SK-N-SH (cell line): ENCODE data around the gene VSTM1. TPM values are rescaled to one million over a fixed set of nuclear protein-coding genes. Genes with fewer than 3 reads are reported as not detected.
"Not testable (repeated sequence)": the region's sequence is repeated elsewhere in the genome, so short reads cannot be mapped to it uniquely, and the experiment has no call there.

ENCODE experiments used
- CTCF ChIA-PET: fragments of 300-600, 350-600 bp; formaldehyde crosslinking; extraction: SDS; loops from one replicate; lab custom pipeline; 2021; lab: Yijun Ruan, JAX
- POLR2A ChIA-PET: fragments of 350-600 bp; sonication (Branson Sonifier 250); formaldehyde crosslinking; extraction: SDS; loops from one replicate; lab custom pipeline; 2020; ENCODE audit warnings: antibody characterized with exemption, inconsistent platforms; lab: Yijun Ruan, JAX
- DNase-seq: peaks from one replicate; pipeline ENCODE4 v3.0.0; 2012
- H2AFZ ChIP-seq: fragments of 200-600 bp; sonication (generic); 2 replicates; pipeline ENCODE4 v1.8.1; 2016; ENCODE audit warnings: antibody characterized with exemption, mild to moderate bottlenecking, low read depth
- H3F3A ChIP-seq: fragments of 200-600 bp; sonication (generic); replicated peaks from 2 replicates; pipeline ENCODE3; 2016; ENCODE audit warnings: antibody characterized with exemption, mild to moderate bottlenecking; ENCODE audit not compliant: insufficient read depth
- H3K27ac ChIP-seq, 2 experiments: fragments of 200-500 bp in 1 of 2; fragments of 200-600 bp in 1 of 2; sonication (Bioruptor generic) in 1 of 2; sonication (generic), shearing (Covaris generic) in 1 of 2; 2 replicates each; pipeline versions ENCODE4 v1.5.1 to v1.6.1; 2014 to 2016; ENCODE audit warnings: low read depth in 2 of 2, inconsistent platforms in 1 of 2, low read length in 1 of 2, mild to moderate bottlenecking in 1 of 2, mixed read lengths in 1 of 2
- H3K27me3 ChIP-seq: fragments of 200-600 bp; sonication (generic), shearing (Covaris generic); 2 replicates; pipeline ENCODE4 v1.6.1; 2016; ENCODE audit warnings: mixed run types; ENCODE audit not compliant: insufficient read depth
- H3K36me3 ChIP-seq, 2 experiments: fragments of 200-500 bp in 1 of 2; fragments of 200-600 bp in 1 of 2; sonication (Bioruptor generic) in 1 of 2; sonication (generic) in 1 of 2; replicated peaks in 1 of 2; 2 replicates each; pipeline versions ENCODE3 to v1.5.1; 2014 to 2016; ENCODE audit warnings: low read length in 1 of 2, mild to moderate bottlenecking in 1 of 2; ENCODE audit not compliant: insufficient read depth in 2 of 2, control insufficient read depth in 1 of 2
- H3K4me1 ChIP-seq, 2 experiments: fragments of 200-500 bp in 1 of 2; fragments of 200-600 bp in 1 of 2; sonication (Bioruptor generic) in 1 of 2; sonication (generic), shearing (Covaris generic) in 1 of 2; 2 replicates each; pipeline versions ENCODE4 v1.5.1 to v1.6.1; 2014 to 2016; ENCODE audit warnings: low read depth in 1 of 2, low read length in 1 of 2, mixed run types in 1 of 2; ENCODE audit not compliant: insufficient read depth in 2 of 2, control insufficient read depth in 1 of 2
- H3K4me2 ChIP-seq: fragments of 200-600 bp; sonication (generic), shearing (Covaris generic); 2 replicates; pipeline ENCODE4 v1.6.1; 2017; ENCODE audit warnings: mixed run types
- H3K4me3 ChIP-seq, 2 experiments: fragments of 200-500 bp in 1 of 2; fragments of 200-600 bp in 1 of 2; sonication (Bioruptor generic) in 1 of 2; sonication (generic), shearing (Covaris generic) in 1 of 2; 2 replicates each; pipeline versions ENCODE4 v1.5.1 to v1.8.1; 2014 to 2016; ENCODE audit warnings: low read depth in 2 of 2, inconsistent platforms in 1 of 2, low read length in 1 of 2, mild to moderate bottlenecking in 1 of 2, mixed read lengths in 1 of 2, moderate library complexity in 1 of 2
- H3K79me2 ChIP-seq: fragments of 200-600 bp; sonication (generic); 2 replicates; pipeline ENCODE4 v1.8.1; 2017; ENCODE audit warnings: mild to moderate bottlenecking; ENCODE audit not compliant: insufficient read depth
- H3K9ac ChIP-seq: fragments of 200-600 bp; sonication (generic); 2 replicates; pipeline ENCODE4 v1.6.1; 2017; ENCODE audit warnings: mixed run types
- H3K9me2 ChIP-seq: fragments of 200-600 bp; sonication (generic); 2 replicates; pipeline ENCODE4 v1.6.1; 2017; ENCODE audit warnings: mixed run types
- H3K9me3 ChIP-seq: fragments of 200-600 bp; sonication (generic); 2 replicates; pipeline ENCODE4 v1.6.1; 2017; ENCODE audit warnings: mixed run types, mild to moderate bottlenecking, moderate library complexity
- H4K20me1 ChIP-seq: fragments of 200-600 bp; sonication (generic); 2 replicates; pipeline ENCODE4 v1.6.1; 2017; ENCODE audit warnings: mild to moderate bottlenecking, mixed run types; ENCODE audit not compliant: insufficient read depth
- GABPA ChIP-seq: IDR thresholded peaks from 2 replicates; pipeline ENCODE4 v1.4.0; 2012; ENCODE audit warnings: low read depth, mild to moderate bottlenecking
- IRF3 ChIP-seq: fragments of 150-350 bp; IDR thresholded peaks from 2 replicates; pipeline ENCODE4 v1.6.1; 2016; ENCODE audit warnings: mild to moderate bottlenecking, low read depth, low read length
- MAX ChIP-seq: IDR thresholded peaks from 2 replicates; pipeline ENCODE4 v1.4.0; 2012; ENCODE audit warnings: low read depth
- NRF1 ChIP-seq: IDR thresholded peaks from 2 replicates; pipeline ENCODE4 v1.6.1; 2012; ENCODE audit warnings: low read depth, mild to moderate bottlenecking, low read length
- REST ChIP-seq: IDR thresholded peaks from 2 replicates; pipeline ENCODE4 v1.6.1; 2012; ENCODE audit warnings: mild to moderate bottlenecking, low read depth, low read length, moderate library complexity
- YY1 ChIP-seq: IDR thresholded peaks from 2 replicates; pipeline ENCODE4 v1.4.0; 2012; ENCODE audit warnings: low read depth, mild to moderate bottlenecking
- WGBS: methylation state at CpG from one replicate; pipeline ENCODE4 v1.1.6; 2017; ENCODE audit warnings: low lambda C conversion rate; 5-methylcytosine and 5-hydroxymethylcytosine counted together
- polyA plus RNA-seq, 3 experiments: library from polyadenylated mRNA; depleted of rRNA; stranded (reverse); fragments of >200 nt; gene quantifications; 2 replicates each; pipeline ENCODE4 v1.2.3, GENCODE V29; 2012

VSTM1 gene
- polyA plus RNA-seq, 1 of the 3 experiments (the other 2 are of a cell fraction), result 0.10 TPM

- no peak for TF ChIP-seq GABPA
- no peak for TF ChIP-seq IRF3
- no peak for TF ChIP-seq YY1
- no peak for TF ChIP-seq REST
- TF ChIP-seq MAX, result no peak
- TF ChIP-seq NRF1, result no peak
- TF ChIP-seq, all 33 proteins: peak for 0
- Histone ChIP-seq H2AFZ (no peak overlapping the region), H3K9ac (no peak overlapping the region), H3K9me2 (no peaks in the 10 kb centered on the region), H3K4me1 (peaks cover 0 to 7% of the 10 kb centered on the region in 2 experiments; a peak in 1 of 4 replicates), H3K27ac (no peak overlapping the region), H3K27me3 (peaks cover 10% of the 10 kb centered on the region; the same call in 1 of the 2 replicates), H3K4me3 (no peak overlapping the region), H3K36me3 (no peaks in the 10 kb centered on the region), H3K9me3 (no peaks in the 10 kb centered on the region), H3K79me2 (no peaks in the 10 kb centered on the region), H4K20me1 (no peaks in the 10 kb centered on the region), H3F3A (peaks cover 6% of the 10 kb centered on the region), H3K4me2 (no peak overlapping the region)
- ChIA-PET CTCF (interaction anchor here (1.4 to 5.1 kb wide), 4 partner anchors 10 to 188 kb away, joined by 4 to 30 read pairs (median 10); no protein-coding TSS in a partner anchor), POLR2A (interaction anchor here (0.6 kb wide), 1 partner anchor 281 kb away, joined by 3 read pairs; no protein-coding TSS in a partner anchor)
- no peak for DNase-seq
- 53% methylated on average over 4 of the region's 4 CpGs for WGBS
Measured at GRCh38 chr19:54040003-54040402, 23.7 kb downstream of the VSTM1 start.

- H4K20me1 ChIP-seq, H3K9ac ChIP-seq, H3K27ac ChIP-seq, DNase-seq, H3K79me2 ChIP-seq, H3K4me2 ChIP-seq, H3K4me3 ChIP-seq, H3K9me2 ChIP-seq, H2AFZ ChIP-seq, H3K4me1 ChIP-seq, H3K36me3 ChIP-seq, H3F3A ChIP-seq, H3K27me3 ChIP-seq, H3K9me3 ChIP-seq, POLR2A ChIA-PET: not testable (repeated sequence)
- WGBS, result 79% methylated on average over 5 of the region's 5 CpGs
- CTCF ChIA-PET, result interaction anchor here (0.9 to 1.0 kb wide), 2 partner anchors 13 to 244 kb away, joined by 3 read pairs; no protein-coding TSS in a partner anchor
Measured at GRCh38 chr19:54036542-54036941, 27.2 kb downstream of the VSTM1 start.
